Effector CD8-positive, alpha-beta T cell (primary cell): ENCODE measurements around the gene RARB.

ENCODE experiments used
- DNase-seq: peaks from one replicate; lab custom pipeline; 2025; lab: John Stamatoyannopoulos, UW

The RARB gene

GRCh38 chr3:25448750-25449692, 21.0 kb downstream of the RARB start:
- no peak for DNase-seq

GRCh38 chr3:25449857-25450256, 21.8 kb downstream of the RARB start:
- no peak for DNase-seq

GRCh38 chr3:25452192-25452591, 24.1 kb downstream of the RARB start:
- no peak for DNase-seq

- no peak for DNase-seq
Observed at GRCh38 chr3:25452740-25453139, 24.7 kb downstream of the RARB start.

- DNase-seq, result no peak
Observed at GRCh38 chr3:25453619-25454004, 25.5 kb downstream of the RARB start.

GRCh38 chr3:25454005-25454927, 26.2 kb downstream of the RARB start:
- no peak for DNase-seq

- no peak for DNase-seq
Observed at GRCh38 chr3:25455441-25456132, 27.5 kb downstream of the RARB start.

- DNase-seq, result no peak
Observed at GRCh38 chr3:25456723-25457670, 28.9 kb downstream of the RARB start.

GRCh38 chr3:25457671-25458419, 29.8 kb downstream of the RARB start:
- DNase-seq, result no peak

GRCh38 chr3:25458420-25458814, 30.4 kb downstream of the RARB start:
- no peak for DNase-seq

GRCh38 chr3:25460751-25461150, 32.7 kb downstream of the RARB start:
- DNase-seq, result no peak

GRCh38 chr3:25461946-25462345, 33.9 kb downstream of the RARB start:
- DNase-seq, result no peak

GRCh38 chr3:25462495-25462894, 34.4 kb downstream of the RARB start:
- no peak for DNase-seq

GRCh38 chr3:25463836-25464418, 35.9 kb downstream of the RARB start:
- DNase-seq, result no peak

- no peak for DNase-seq
Observed at GRCh38 chr3:25465266-25465860, 37.3 kb downstream of the RARB start.

GRCh38 chr3:25468866-25469319, 40.8 kb downstream of the RARB start:
- DNase-seq, result no peak

GRCh38 chr3:25469558-25469957, 41.5 kb downstream of the RARB start:
- DNase-seq, result no peak

GRCh38 chr3:25471081-25471768, 43.2 kb downstream of the RARB start:
- no peak for DNase-seq

GRCh38 chr3:25472153-25472552, 44.1 kb downstream of the RARB start:
- DNase-seq, result no peak
